Measurements from ENCODE around the gene CSF1R.

The CSF1R gene

DNA sequence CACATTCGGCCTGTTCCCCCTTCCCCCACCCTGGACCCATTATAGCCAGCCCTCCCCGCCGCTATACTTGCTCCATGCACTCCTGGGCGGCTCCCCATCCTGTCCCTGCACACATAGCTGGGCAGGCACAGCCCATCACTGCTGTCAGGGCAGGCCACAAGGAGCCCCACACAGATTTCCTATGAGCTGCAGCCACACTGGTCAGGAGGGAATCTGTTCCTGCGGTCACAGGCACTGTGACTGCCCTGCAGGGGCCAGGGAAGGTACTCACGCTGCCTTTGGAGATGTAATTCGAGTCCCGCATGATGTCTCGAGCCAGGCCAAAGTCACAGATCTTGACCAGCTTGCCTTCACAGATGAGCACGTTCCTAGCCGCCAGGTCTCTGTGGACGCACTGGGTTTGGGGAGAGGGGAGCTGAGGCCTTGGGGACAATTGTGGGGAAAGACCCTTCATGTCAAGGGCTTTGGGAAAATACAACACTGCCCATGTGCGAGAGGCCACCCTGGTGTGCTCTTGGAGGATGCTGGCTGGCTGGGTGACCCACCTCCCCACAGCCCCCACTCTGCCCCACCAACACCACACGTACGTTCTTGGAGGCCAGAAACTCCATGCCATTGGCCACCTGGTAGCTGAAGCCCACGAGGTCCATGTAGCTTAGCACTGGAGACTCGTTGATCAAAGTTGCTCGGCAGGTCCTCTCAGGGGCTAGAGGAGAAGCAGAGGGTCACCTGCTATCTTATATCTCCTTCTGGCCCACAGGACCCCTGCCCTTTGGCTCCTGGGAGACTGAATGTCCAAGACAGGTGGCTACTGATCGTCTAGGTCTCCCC, 34.5 kb upstream of the CSF1R start:
- DNase-seq: no peak

DNA sequence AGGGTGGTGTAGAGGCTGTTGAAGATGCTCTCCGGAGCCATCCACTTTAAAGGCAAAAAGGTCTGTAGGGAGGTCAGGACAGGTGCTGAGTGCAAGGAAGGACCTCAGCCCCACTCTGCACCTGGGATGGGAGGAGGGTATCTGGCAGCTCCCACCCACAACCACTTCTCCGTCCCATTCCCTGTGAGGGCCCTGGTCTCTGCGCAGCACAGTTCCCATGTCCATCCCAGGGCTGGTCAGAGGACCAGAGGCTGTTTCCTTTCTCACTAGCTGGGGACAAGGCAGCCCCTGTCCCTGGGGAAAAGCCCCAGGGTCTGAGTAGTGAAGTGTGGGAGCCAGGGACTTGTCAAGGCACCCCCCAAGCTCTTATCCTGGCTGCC, 33.7 kb upstream of the CSF1R start:
- DNase-seq: no peak

DNA sequence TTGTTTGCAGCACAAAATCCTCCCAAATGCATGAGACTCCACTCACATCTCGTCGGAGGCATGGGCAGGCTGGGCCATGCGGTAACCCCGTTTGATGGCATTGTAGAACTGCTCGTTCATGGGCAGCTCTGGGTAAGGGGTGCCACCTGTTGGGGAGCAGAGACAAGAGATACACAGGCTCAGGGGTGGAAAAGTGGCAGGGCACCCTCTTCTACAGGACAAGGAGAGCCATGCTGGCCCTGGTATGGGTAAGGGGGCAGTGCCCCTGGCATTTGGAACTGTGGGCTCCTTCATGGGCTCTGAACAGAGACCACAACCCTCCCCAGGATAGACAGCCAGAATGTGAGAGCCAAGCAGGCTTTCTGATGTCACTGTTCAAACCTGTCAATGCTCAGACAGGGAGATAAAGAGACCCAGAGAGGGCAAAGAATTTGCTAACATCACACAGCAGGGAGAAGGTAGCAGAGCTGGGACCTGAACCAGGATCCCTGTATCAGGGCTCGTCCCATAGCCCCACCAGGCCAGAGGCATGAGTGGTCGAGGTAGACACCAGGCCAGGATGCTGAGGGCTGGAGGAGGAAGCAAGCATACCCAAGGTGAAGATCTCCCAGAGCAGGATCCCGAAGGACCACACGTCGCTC, 33.2 kb upstream of the CSF1R start:
- no peak for DNase-seq

DNA sequence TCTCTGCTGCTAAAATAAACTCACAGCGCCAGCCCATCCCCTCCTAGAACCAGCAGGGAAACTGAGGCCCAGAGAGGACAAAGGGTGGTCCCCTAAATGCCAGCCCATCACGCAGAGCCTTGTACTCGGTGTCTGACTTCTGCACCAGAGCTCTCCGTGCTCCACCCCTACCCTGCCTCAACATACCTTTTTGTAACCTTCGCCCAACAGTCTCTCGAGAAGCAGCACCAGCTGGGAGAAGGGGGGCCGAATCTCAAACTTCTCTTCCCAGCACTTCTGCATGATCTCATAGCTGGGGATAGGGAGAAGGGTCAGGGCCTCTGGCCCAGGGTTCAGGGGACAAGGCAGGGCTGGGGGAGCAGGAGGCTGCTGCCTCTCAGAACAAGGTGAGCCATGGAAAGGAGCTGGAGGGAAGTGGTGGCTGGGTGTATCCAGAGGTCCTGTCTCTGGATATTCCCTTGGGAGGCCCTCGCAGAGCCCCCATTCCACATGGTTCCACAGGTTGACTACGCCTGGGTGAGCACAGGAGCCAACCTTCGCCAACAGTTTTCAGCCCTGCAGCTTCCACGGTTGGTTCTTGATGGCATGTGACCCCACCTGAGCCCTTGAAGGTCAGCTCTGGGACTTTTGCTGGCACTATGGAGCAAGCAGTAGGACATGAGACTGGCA, 32.3 kb upstream of the CSF1R start:
- no peak for DNase-seq

DNA sequence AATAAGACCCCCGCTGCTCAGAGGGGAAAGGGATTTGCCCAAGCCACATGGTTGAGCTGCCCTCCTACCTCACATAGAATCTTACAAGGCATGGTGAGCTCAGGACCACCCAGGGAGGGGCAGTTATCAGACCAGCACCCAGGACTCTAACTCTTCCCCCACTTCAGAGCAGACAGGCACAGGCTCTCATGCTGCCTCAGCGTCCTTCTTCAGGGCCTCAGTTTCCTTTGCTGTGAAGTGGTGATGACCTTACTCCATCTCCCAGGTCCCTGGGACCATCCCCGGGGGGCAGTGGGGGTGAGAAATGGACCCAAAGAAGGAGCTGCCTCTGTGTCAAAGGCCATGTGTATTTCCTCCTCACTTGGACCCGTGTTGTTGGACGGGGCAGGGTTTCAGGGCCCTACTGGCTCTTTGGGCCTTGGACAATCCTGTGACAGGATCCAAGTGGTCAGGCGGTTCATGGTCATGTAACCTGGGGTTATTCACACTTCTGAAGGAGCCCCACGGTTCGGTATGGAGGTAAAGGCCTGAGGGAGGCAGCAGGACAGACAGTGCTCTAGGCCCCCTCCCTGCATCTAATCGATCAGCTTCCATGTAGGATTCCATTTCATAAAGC, 31.7 kb upstream of the CSF1R start:
- no peak for DNase-seq

DNA sequence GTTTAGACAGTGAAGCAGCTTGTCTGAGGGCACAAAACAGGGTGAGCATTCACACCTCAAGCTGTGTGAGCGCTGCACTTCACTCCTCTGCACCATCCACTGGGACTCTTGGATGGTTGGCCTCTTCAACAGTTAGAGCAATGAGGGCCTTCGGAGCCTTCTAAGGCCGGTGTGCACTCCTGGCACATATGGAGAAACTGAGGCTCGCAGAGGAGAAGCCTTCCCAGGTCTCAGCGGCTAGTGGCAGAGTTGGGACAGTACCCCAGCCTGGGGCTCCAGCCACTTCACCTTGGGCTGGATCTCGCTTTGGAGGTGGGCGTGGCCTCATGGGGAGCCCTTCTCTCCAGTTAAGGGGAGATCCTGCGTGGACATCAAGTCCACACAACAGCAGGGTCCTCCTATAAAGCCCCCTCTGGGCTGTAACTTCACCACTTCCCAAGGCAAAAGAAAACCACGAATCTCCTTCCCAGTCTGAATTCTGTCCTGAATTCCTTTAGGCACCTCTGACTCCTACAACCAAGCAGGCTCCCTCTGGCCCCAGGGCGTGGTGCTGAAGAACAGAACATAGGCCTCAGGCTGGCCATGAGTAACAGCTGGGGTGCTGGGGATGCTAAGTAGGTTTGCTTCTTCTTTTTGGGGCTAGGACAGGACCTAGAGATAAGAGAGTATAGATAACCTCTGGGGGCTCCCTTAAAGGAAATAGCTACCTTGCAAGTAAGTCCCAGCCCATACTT, 30.5 kb upstream of the CSF1R start:
- no peak for DNase-seq

DNA sequence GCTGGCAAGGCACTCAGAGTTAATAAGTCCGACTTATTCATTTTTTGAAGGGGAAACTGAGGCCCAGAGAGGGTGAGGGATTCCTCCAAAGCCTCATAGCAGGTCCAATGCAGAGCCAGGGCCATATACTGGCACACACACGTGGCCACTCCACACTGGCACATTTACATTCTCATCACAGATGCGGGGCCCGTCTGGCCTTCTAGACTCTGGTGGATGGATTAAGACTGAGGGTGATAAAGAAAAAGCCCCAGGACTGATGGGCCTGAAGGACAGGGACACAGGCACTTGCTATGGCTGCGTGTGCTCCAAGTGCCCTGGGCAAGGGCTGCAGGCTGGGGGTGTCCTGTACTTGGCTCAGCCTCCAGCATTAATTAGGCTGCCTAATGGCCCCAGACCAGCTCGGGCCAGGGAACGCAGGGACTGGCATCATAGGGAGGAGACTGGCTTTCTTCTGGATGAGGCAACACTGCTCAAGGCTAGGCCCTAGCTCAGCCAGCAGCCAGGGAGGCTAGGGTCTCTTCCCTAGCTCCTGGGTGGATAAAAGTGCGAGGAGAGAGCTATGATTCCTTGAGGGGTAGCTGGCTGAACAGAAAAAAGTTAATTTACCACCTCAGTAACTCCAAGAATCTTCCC, 28.5 kb upstream of the CSF1R start:
- DNase-seq: no peak

DNA sequence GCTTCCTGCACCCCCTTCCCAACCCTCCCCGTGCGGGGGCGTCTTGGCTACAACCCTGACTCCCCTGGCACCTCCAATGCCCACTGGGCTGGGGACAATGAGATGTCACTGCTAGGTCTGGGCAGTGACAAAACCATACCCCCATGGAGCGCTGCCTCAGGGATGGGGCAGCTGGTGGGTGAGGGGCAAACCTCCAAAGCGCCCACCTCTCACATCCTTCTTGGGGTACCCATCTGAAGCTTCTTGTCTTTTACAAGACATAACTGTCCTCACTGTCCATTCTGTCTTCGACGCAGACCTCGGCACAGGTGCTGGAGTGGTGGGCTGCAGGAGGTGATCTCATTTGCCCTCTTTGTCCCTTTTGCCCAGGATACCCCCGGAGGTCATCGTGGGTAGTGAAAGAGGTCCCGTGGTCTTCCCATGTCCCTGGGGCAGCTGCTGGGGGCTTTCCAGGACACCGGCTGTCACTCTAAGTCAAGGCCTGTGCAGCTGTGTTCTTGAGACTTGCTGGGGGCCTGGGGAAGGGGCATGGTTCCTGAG, 27.8 kb upstream of the CSF1R start:
- no peak for DNase-seq

DNA sequence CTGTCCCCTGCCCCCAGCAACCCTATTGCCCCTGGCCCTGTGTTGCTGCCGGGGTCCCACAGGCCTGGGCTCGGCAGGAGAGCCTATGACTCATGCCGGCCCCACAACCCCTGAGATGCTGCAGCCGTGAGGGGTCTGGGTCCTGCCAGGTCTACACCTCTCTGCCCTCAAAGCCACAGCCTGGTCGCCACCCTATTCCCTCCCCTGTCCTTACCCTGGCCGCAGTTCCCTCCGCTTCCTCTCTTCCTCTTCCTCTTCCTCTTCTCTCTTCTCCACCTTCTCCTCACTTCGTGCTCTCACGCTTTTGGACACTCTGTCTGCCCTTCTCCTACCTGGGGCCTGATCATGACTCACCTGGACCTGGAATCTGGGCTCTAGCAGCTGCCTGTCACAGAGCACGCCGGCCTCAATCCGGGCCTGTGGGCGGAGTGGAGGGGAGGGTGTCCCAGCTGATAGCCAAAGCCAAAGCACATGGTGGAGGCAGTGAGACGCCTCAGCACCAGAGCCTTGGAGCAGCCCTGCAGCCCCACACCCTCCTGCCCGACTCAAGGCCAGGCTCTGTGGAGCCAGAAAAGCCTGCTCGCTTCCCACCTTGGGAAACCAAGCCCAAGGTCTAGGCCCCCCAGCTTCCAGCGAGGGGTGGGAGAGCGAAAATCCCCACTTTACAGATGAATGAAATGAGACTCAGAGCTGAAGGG, 26.8 kb upstream of the CSF1R start:
- DNase-seq: no peak

DNA sequence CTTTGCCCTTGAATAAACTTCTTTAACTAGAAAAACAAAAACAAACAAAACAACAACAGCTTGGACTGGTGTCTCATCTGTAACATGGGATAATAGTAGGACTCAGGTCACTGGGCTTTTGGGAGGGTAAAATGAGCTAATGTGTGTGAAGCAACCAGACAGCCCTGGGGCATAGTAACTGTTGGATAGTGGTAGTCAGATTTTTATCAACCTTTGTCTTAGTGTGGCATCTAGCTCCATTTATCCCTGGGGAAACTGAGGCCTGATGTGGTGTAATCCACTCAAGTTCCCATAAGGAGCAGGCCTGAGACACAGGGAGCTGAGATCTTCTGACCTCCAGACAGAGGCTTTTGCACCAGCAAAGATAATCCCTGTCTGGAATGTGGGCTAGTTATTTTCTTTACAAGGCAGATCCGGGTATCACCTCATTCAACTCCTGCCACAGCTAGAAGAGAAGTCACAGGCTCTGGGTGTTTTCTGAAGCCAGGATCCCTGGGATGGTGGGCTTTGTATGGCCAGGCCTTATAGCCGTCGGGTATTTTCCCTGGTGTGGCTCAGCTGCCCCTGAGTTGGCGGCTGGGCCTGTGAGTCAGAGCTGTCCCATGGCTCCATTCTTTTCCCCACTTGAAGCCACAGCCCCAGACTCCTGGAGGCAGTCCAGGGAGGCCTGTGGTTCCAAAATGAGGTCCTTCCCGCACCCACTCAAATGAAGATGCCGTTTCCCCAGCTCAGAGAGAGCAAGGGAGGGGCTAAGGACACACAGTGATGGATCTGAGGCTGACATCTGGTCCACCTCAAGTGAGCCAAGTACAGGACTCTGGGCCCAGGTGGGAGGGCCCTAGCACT, 26.1 kb upstream of the CSF1R start:
- no peak for DNase-seq

DNA sequence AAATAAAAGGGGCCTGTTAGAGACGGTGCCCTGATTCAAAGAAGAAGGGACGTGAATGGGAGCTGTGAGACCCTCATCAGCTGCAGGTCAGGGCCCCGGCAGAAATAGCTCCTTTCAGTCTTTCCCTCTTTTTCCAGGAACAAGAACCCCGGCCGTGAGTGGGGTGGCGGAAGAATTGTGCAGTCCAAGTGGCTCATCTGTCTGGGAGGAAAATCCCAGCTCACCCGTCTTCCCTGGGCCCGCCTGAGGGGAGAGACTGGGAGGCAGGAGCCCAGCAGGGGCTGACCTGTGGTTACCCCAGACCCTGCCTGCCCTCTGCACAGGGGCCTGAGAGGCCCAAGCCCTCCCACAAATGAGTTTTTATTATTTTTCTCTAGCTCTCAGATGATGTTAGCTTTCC, 24.8 kb upstream of the CSF1R start:
- no peak for DNase-seq

DNA sequence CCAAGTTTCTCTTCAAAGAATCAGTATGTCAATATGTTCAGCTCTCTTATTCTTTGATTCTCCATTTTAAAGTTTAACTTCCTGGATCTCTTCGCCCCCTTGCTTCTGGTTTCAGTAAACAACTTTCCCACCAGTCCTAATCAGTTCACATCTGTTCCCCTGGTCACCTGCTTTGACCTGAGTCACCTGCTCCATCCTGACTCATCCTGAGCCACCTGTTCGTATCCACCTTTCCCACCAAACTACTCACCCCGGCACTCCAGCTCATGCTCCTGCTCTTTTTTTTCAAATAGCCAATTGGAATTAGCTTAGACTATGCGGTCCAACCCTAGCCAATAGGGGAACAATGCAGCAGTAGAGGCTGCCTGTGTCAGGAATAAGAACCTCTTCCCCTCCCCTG, 23.6 kb upstream of the CSF1R start:
- no peak for DNase-seq

DNA sequence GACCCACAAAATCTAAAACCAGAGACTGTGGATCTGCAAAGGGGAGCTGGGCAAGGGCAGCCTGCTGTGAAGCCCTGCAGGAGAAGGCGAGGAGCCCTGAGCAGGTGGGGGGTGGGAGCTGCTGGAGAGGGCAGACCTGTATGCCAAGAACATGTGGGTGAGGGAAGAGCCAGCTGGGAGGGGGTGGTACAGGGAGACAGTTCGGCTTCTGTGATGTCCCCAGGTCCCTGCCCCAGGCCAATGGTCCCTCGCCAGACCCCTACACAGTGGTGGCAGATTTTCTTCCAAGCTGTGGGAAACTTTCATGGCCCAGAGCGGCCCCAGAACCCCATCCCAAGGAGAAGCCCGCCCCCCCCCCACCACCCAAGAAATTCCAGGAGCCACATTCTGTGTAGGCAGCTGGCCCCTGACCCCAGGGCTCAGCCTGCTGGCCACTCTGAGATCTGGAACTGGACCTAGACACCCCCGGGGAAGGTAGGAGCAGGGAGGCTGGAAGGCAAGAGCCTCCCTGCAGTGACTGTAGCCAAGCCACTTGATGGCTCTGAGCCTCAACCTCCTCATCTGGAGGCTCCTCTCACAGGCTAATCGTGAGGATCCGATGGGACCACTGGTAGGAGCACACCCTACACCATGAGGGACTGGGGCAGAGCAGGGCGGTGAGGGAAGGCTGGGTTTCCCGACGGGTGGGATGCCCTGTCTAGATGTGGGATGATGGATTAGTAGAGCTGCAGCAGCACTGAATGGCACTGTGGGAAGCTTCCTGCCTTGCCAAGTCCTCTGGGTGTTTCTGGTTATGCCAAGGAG, 22.6 kb upstream of the CSF1R start:
- DNase-seq: no peak

DNA sequence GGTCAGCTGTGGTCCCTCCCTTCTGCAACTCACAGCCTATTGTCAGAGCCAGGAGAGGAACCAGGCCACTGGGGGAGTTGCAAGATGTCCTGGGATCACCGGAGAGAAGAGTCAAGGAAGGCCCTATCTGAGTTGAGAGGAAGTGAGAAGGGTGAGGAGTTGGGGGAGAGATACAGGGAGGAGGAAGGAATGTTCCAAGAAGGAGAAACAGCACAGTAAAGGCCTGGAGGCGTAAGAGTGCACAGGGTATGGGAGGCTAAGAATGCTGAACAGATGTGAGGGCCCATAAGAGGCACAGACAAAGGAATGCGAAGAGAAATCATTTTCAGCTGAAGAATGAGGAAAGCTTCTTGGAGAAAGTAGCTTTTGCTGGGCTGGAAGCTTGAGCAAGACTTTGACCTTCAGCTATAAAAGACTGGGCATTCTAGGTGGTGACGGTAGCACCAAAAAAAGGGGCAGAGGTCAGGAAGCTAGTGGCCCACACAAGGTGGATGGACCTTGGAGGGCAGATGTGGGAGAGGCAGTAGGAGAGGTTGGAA, 21.6 kb upstream of the CSF1R start:
- no peak for DNase-seq

DNA sequence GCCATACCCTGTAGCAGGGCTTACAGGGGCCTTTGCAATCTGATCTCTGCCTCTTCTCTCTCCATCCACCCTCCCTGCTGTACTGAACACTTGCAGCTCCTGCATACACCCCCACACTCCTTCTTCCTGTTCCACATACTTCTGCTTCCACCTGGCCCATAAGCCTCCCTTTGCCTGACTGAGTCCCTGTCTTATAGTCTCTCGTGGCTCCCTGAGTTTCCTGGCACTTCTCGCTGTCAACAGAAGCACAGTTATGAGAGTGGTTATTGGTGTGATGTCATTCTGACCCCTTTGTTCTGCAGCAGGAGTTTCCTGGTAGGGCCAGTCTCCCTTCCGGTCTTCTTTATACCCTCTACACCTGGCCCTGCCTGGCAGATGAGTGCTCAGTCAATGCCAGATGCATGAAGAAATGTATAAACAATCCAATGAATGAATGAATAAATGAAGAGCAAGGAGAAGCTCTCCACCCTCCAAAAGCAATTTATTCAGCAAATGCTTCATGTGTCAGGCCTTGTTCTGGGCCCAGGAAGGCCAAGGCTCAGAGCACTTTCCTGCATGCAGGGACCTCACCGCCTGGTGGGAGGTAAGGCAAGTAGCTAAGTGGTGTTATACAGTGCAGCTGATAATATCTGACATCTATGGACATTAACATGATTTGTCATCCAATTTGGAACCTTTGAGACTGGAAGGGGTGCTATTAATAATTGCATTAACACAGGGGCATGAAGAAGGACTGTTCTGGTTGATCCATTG, 20.5 kb upstream of the CSF1R start:
- DNase-seq: no peak

DNA sequence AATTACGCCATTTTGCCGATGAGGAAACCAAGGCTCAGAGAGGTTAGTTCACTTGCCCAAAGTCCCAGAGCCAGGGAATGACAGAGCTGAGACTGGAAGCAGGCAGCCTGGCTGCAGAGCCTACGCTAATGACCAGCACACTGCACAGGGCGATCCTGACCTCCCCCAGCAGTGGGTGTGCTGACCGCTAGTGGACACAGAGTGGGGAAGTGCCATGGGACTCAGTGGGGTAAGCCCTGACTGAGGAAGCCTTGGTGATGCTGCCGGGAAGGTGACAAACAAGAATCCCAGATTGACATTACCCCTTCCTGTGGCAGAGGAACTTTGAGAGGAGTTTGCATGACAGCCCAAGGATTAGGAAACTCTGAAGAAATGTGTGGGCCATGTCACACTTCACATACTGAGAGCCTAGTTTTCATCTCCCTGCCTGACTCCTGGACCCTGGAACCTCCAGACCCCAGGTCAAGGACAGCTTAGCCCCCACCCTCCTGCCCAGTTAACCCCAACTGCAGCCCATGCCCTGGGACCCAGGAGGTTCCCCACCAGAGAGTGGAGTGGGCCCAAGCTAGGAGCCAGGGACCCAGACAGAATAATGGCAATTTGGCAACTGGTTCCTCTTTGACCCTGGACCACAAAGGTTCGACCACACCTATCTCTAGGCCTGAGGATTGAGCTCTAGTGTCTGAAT, 19.7 kb upstream of the CSF1R start:
- no peak for DNase-seq

DNA sequence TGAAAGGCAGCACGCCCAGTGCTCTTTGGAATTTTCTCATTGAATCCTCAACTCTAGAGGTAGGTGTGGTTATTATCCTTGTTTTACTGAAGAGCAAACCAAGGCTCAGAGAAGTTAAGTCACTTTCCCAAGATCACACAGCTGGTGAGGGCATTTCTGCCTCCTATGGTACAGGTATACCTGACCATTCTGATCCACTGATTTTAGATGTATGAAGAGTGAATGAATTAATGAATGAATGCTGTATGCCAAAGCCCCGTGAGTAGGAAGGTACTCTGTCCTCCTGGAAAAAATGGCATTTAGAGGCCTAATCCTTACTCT, 18.2 kb upstream of the CSF1R start:
- DNase-seq: no peak

All from activated gamma-delta T cell (primary cell).